GM18868 (cell line): Measurements from ENCODE around the gene LYST.

Experiments
- ATAC-seq: cut with Tn5 transposase; IDR thresholded peaks from one replicate; pipeline ENCODE4 v1.9.1; 2021; ENCODE audit warnings: mild to moderate bottlenecking, moderate library complexity; ENCODE audit not compliant: unreplicated experiment

LYST gene

DNA sequence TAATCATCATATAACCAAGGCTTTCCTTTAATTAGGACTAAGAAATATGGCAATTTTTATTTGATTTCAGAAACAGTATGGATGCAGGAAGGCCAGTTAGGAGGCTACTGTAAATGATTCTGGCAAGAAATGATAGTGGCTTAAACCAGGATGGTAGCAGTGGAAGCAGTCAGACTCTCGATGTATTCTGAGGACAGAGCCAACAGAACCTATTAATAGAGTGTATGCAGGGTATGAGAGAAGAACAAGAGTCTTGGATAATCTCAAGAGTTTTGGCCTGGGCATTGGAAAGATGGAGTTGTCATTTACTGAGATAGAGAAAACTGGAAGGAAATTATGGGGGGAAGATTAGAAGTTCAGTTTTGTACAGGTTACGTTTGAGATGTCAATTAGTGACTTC lies 143.8 kb downstream of the LYST start:
- no peak for ATAC-seq

- no peak for ATAC-seq
Measured at GRCh38 chr1:235721982-235722381, 144.7 kb downstream of the LYST start.

- ATAC-seq: no peak
Measured at GRCh38 chr1:235720544-235720943, 146.2 kb downstream of the LYST start.

DNA sequence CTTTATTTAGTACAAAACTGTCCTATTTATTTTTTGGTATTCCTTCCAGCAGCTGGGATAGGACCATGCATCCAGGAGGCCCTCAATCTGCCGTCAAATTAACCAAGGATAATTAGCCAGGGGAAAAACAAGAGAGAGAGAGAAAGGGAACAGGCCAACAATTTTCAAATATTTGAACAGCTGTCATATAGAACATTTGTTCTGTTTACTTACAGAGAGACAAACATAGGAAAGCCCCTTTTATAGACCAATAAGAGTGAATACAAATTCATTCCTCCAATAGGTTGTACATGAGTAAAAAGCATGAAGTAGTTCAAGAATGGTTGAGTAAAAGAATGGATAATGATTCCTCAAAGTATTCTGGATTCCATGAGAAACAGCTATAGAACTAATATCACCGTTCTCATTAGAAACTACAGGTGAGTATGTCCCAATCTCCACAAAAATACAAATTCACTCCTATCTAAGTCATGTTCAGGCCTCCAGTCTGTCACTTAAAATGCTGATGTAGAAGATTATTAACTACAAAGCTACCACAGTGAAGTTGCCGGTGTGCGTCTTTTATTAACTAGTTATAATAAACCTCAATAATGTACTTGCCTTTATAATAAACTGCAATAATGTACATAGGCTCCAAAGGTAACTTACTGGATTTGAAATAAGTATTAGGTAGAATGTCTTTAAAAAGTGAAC lies 152.4 kb downstream of the LYST start:
- ATAC-seq: no peak

DNA sequence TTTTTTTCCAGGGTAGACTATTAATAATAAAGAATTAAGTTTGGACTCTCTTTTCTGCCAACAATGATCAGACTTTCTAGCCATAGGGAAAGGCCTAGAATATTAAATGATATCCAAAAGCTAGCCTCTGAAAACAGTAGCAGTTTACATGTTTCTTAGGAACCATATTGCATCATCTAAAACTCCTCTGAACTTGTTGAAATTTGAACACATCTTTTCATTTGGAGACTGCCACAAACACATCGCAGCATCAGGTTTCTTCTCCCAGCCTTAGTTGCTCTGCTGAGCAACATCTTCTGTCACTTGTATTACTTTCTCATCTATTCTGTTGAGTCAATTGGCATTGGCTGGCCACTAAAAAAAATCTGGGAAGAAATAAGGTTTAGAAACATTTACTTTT lies 153.9 kb downstream of the LYST start:
- no peak for ATAC-seq

GRCh38 chr1:235710687-235711086 lies 156.0 kb downstream of the LYST start:
- ATAC-seq: no peak

GRCh38 chr1:235709018-235709417 lies 157.7 kb downstream of the LYST start:
- ATAC-seq: no peak

GRCh38 chr1:235708390-235708962 lies 158.2 kb downstream of the LYST start:
- no peak for ATAC-seq

GRCh38 chr1:235703506-235703905 lies 163.2 kb downstream of the LYST start:
- no peak for ATAC-seq

GRCh38 chr1:235702412-235702811 lies 164.3 kb downstream of the LYST start:
- ATAC-seq: no peak

DNA sequence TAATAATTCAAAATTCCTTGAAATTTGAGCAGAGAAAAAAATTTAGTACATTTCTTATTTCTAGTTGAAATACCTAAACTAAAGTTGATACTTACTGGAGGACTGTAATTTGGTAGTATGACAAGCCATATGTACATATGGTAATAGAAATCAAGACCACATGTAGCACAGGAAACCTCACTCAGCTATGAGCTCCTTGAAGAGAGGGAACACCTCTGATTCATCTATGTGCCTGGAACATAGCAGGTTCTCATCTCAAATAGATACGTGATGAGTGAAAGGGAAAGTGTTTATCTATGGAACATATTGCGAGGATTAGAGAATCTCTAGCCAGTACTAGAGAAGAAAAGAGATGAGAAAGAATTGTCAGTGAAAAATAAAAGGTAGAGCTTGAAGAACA lies 169.2 kb downstream of the LYST start:
- ATAC-seq: no peak

- ATAC-seq: no peak
Measured at GRCh38 chr1:235689356-235689755, 177.3 kb downstream of the LYST start.

GRCh38 chr1:235688096-235688495 lies 178.6 kb downstream of the LYST start:
- no peak for ATAC-seq

DNA sequence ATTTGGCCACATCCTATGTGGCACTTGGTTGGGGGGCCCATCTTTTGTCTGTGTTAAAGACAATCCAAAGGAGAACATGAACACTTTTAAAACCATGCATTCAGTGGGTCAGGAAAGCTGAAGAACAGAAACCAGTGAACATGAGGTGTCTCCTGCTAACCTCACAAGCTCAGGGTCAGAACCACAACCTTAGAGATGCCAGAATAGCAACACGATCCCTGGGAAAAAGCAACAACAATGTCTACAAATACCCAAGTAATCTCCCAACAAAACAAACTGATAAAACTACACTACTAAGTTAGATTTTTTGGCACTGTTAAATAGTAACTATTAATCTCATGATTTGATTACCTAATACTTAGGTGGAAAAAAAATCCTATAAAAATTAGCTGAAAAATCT lies 183.1 kb downstream of the LYST start:
- no peak for ATAC-seq

- ATAC-seq: no peak
Measured at GRCh38 chr1:235682216-235682615, 184.5 kb downstream of the LYST start.

DNA sequence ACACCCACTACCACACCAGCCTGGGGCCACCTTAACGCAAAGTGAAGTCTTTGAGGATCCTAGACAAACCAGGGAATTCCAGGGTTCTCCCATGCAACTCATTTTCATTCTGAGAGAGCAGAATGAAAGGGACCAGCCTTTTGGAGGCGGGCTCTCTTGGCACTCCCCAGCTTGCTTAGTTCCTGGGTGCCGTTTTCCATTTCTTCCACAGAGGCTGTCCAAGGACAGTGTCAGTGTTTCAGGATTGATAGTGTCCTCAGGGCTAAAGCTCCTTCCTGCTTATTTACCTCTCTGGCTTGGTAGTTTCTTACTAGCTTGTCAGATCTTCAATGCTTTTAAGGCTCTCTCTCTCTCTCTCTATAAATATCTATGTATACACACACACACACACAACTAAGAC lies 187.1 kb downstream of the LYST start:
- ATAC-seq: no peak

GRCh38 chr1:235679005-235679404 lies 187.7 kb downstream of the LYST start:
- ATAC-seq: no peak

- no peak for ATAC-seq
Measured at GRCh38 chr1:235675152-235675890, 191.4 kb downstream of the LYST start.

GRCh38 chr1:235673981-235674380 lies 192.7 kb downstream of the LYST start:
- ATAC-seq: no peak

GRCh38 chr1:235671992-235672391 lies 194.7 kb downstream of the LYST start:
- ATAC-seq: no peak

- ATAC-seq: no peak
Measured at GRCh38 chr1:235670157-235670776, 196.4 kb downstream of the LYST start.

DNA sequence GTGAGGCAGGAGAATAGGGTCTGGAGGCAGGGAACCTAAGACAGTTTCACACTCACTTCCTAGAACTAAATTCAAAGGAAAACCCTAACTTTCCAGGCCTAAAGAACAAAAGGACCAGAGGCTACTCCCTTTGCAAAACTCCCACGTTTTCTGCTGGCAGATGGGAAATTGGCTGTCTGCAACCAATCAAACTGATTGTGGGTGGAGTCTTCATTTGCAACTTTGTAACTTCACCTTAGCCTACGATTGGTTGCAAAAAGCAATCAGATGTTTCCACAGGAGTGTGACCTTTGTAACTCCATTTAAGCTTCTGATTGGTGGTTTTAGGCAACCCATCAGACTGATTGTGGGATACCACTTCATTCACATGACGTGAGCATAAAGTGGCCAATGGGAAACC lies 197.4 kb downstream of the LYST start:
- ATAC-seq: no peak
